ENCODE data around the gene ZNF277. TPM values are rescaled to one million over a fixed set of nuclear protein-coding genes. Genes with fewer than 3 reads are reported as not detected.

ZNF277 gene
- total RNA-seq, 2 experiments from 2014 or later = 17.6 to 21.4 TPM

DNA sequence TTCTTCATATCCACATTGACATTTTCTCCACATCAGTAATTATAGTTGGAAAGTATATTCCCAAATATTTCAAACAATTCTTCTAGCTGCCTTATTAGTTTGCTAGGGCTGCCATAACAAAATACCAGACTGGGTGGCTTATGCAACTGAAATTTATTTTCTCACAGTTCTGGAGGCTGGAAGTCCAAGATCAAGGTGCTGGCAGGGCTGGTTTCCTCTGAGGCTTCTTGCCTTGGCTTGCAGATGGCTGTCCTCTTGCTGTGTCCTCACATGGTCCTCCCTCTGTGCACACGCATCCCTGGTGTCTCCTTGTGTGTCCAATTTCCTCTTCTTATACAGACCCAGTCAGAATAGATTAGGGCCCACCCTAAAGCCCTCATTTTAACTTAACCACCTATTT is 34.8 kb upstream of the ZNF277 start:
- Mint-ChIP-seq H3K4me3 (no peak overlapping the region), H3K27me3 (peaks cover 7% of the 10 kb centered on the region), H3K9me3 (ENCODE audit: low read depth) (no peaks in the 10 kb centered on the region), H3K4me1 (no peaks in the 10 kb centered on the region), H3K36me3 (ENCODE audit: low read depth) (no peaks in the 10 kb centered on the region), H3K27ac (no peak overlapping the region)
- POLR2A ChIA-PET = no interaction called here
- CTCF ChIA-PET = no interaction called here
- intact Hi-C loops (cut with DNase I, micrococcal nuclease) = no loop called here
- ATAC-seq = no peak
- no peak for DNase-seq

- Mint-ChIP-seq H3K27ac (no peak overlapping the region), H3K36me3 (ENCODE audit: low read depth) (no peaks in the 10 kb centered on the region), H3K4me1 (no peaks in the 10 kb centered on the region), H3K27me3 (peaks cover 10% of the 10 kb centered on the region), H3K4me3 (no peak overlapping the region), H3K9me3 (ENCODE audit: low read depth) (no peaks in the 10 kb centered on the region)
- no peak for ATAC-seq
- ChIA-PET CTCF (interaction anchor here (1.2 kb wide), 1 partner anchor 33 kb away, joined by 3 read pairs; the partner anchor contains the start of genes DOCK4 and ZNF277), POLR2A (no interaction called here)
- DNase-seq = no peak
- intact Hi-C loops (cut with DNase I, micrococcal nuclease) = no loop called here
Measured at GRCh38 chr7:112172870-112173567, 33.5 kb upstream of the ZNF277 start.

DNA sequence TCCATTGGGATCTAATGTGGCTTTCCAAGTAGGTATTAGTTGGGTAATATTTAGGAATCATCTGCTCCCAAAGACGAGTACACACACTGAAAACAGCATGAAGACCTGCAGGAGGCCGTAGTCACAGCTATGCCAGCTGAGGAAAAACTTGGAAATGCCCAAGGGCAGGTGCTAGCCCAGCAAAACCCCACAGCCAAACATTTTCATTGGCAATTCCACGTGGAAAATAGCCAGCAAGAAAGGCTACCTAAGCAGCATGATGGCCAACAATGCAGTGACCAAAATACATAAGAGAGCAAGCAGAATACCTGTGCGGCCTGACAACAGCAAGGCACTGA is 33.0 kb upstream of the ZNF277 start:
- DNase-seq = no peak
- ATAC-seq = no peak
- Mint-ChIP-seq H3K9me3 (ENCODE audit: low read depth) (no peaks in the 10 kb centered on the region), H3K4me1 (no peaks in the 10 kb centered on the region), H3K4me3 (no peak overlapping the region), H3K27ac (no peak overlapping the region), H3K36me3 (ENCODE audit: low read depth) (no peaks in the 10 kb centered on the region), H3K27me3 (peaks cover 12% of the 10 kb centered on the region)
- intact Hi-C loops (cut with DNase I, micrococcal nuclease) = no loop called here
- POLR2A ChIA-PET = no interaction called here
- CTCF ChIA-PET = interaction anchor here (1.2 kb wide), 1 partner anchor 32 kb away, joined by 3 read pairs; the partner anchor contains the start of genes DOCK4 and ZNF277

DNA sequence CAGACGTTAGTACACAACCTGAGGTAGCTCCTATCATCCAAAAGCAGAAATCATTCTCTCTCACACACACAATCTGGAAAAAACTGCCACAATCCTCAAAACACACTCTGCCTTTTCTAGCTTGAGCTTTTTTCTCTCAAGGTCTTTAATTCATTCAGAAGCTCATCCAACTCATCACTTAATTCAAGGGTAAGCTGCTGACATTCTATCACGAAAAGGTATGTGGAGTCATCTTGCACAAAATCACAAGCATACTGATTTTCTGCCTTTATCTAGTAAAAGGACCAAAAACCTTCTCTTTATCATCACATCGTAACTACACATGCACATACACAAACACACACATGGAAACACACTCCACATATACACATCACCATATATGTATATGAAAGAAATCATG is 32.3 kb upstream of the ZNF277 start:
- Mint-ChIP-seq H3K4me1 (no peaks in the 10 kb centered on the region), H3K27ac (no peak overlapping the region), H3K4me3 (no peak overlapping the region), H3K9me3 (ENCODE audit: low read depth) (no peaks in the 10 kb centered on the region), H3K27me3 (peaks cover 12% of the 10 kb centered on the region), H3K36me3 (ENCODE audit: low read depth) (no peaks in the 10 kb centered on the region)
- ChIA-PET POLR2A (no interaction called here), CTCF (no interaction called here)
- DNase-seq = no peak
- no peak for ATAC-seq
- intact Hi-C loops (cut with DNase I, micrococcal nuclease) = no loop called here

GRCh38 chr7:112176241-112176640 is 30.3 kb upstream of the ZNF277 start:
- DNase-seq (no peak), ATAC-seq (no peak)
- Mint-ChIP-seq H3K4me1 (no peaks in the 10 kb centered on the region), H3K36me3 (ENCODE audit: low read depth) (no peaks in the 10 kb centered on the region), H3K9me3 (ENCODE audit: low read depth) (no peaks in the 10 kb centered on the region), H3K4me3 (no peak overlapping the region), H3K27me3 (peaks cover 10% of the 10 kb centered on the region), H3K27ac (no peak overlapping the region)
- ChIA-PET CTCF (interaction anchor here (1.1 kb wide), 1 partner anchor 26 kb away, joined by 3 read pairs; no protein-coding TSS in a partner anchor), POLR2A (no interaction called here)
- intact Hi-C loops (cut with DNase I, micrococcal nuclease) = no loop called here

DNA sequence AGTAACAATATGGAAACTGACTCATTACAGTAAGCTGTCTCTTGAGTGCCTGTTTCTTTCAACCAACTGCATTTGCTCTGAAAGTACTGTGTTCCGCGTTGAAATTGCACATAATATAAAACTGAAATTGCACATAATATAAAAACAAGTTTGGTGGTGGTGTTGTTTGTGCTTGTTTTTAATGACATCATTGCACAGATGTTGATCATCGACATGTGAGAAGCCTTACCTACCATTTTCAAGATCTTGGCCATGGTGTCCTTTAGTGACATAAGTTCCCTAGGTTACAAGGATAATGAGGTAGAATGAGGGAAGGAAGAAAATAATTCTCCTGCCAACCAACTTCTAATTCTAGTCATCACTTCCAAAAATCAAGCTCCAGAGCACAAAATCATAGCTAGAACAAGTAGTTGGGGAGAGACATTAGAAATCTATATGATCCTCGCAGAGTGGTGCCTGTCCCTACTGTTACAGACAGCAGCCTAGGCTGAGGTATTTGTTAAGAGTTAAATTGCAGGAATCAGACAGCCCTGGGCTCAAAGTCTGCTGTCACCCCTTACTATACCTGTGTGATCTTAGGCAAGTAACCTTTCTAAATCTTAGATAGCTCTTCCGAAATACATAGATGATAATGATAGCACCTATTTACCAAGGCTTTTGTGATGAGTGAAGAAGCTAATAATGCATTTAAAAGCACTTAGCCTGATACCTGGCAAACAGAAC is 29.6 kb upstream of the ZNF277 start:
- DNase-seq = no peak
- Mint-ChIP-seq H3K4me3 (no peak overlapping the region), H3K27ac (no peak overlapping the region), H3K9me3 (ENCODE audit: low read depth) (no peaks in the 10 kb centered on the region), H3K4me1 (no peaks in the 10 kb centered on the region), H3K27me3 (peaks cover 10% of the 10 kb centered on the region), H3K36me3 (ENCODE audit: low read depth) (no peaks in the 10 kb centered on the region)
- ATAC-seq = no peak
- intact Hi-C loops (cut with DNase I, micrococcal nuclease) = no loop called here
- CTCF ChIA-PET = interaction anchor here (1.1 kb wide), 1 partner anchor 27 kb away, joined by 3 read pairs; no protein-coding TSS in a partner anchor
- POLR2A ChIA-PET = no interaction called here

- Mint-ChIP-seq H3K4me3 (no peak overlapping the region), H3K36me3 (ENCODE audit: low read depth) (no peaks in the 10 kb centered on the region), H3K27ac (no peak overlapping the region), H3K9me3 (ENCODE audit: low read depth) (no peaks in the 10 kb centered on the region), H3K4me1 (no peaks in the 10 kb centered on the region), H3K27me3 (peaks cover 10% of the 10 kb centered on the region)
- ATAC-seq (no peak), DNase-seq (no peak)
- intact Hi-C loops (cut with DNase I, micrococcal nuclease) = no loop called here
- ChIA-PET CTCF (interaction anchor here (1.1 kb wide), 1 partner anchor 20 kb away, joined by 4 read pairs; no protein-coding TSS in a partner anchor), POLR2A (no interaction called here)
Measured at GRCh38 chr7:112180223-112180622, 26.3 kb upstream of the ZNF277 start.

DNA sequence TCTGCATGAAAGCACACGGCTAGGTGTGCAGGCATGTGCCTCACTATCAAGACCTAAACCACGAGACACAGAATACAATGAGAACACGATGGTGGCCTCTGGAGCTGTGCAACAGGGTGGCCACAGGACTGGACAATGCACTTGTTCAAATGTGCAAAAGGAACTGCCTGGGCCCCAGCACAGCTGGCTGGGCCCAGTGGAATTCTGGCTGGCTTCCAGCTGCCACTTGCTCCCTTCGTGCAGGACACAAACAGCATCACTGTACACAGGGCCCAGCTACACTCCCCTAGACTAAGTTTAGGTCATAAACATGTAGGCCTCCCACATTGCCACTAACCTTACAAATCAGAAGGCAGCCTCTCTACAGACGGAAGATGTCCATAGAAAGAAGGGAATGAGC is 23.7 kb upstream of the ZNF277 start:
- ATAC-seq = no peak
- intact Hi-C loops (cut with DNase I, micrococcal nuclease) = no loop called here
- H3K36me3 Mint-ChIP-seq (ENCODE audit: low read depth) = no peaks in the 10 kb centered on the region
- POLR2A ChIA-PET = no interaction called here
- no peaks in the 10 kb centered on the region for H3K9me3 Mint-ChIP-seq (ENCODE audit: low read depth)
- CTCF ChIA-PET = no interaction called here
- H3K4me1 Mint-ChIP-seq = no peaks in the 10 kb centered on the region
- no peak overlapping the region for H3K27ac Mint-ChIP-seq
- DNase-seq = no peak
- no peak overlapping the region for H3K4me3 Mint-ChIP-seq
- peaks cover 7% of the 10 kb centered on the region for H3K27me3 Mint-ChIP-seq

DNA sequence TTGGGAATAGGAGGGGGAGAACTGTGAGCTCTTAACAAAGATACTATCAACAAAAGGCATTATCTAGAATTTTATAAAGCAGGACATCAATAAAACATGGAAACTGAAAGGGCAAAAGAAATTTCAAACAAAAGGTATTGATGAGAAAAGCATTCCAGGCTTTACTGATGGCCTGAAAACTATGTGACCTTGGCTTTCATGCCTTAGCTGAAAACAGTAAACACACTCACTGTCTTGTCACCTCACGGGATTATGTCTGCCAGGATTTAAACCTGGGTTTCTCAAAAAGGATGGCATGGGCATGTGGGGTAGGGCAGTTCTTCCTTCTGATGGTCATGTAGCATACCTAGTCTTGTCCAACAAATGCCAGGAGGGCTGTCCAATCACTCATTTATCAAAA is 23.2 kb upstream of the ZNF277 start:
- intact Hi-C loops (cut with DNase I, micrococcal nuclease) = no loop called here
- CTCF ChIA-PET = no interaction called here
- Mint-ChIP-seq H3K4me3 (no peak overlapping the region), H3K9me3 (ENCODE audit: low read depth) (no peaks in the 10 kb centered on the region), H3K27me3 (peaks cover 2% of the 10 kb centered on the region), H3K4me1 (no peaks in the 10 kb centered on the region), H3K36me3 (ENCODE audit: low read depth) (no peaks in the 10 kb centered on the region), H3K27ac (no peak overlapping the region)
- no peak for DNase-seq
- no peak for ATAC-seq
- POLR2A ChIA-PET = no interaction called here

GRCh38 chr7:112184455-112184854 is 22.0 kb upstream of the ZNF277 start:
- Mint-ChIP-seq H3K27ac (no peak overlapping the region), H3K36me3 (ENCODE audit: low read depth) (no peaks in the 10 kb centered on the region), H3K4me3 (no peak overlapping the region), H3K9me3 (ENCODE audit: low read depth) (no peaks in the 10 kb centered on the region), H3K4me1 (no peaks in the 10 kb centered on the region), H3K27me3 (peaks cover 4% of the 10 kb centered on the region)
- intact Hi-C loops (cut with DNase I, micrococcal nuclease) = no loop called here
- ATAC-seq (no peak), DNase-seq (no peak)
- ChIA-PET CTCF (interaction anchor here (0.7 kb wide), 1 partner anchor 10 kb away, joined by 3 read pairs; no protein-coding TSS in a partner anchor), POLR2A (no interaction called here)

DNA sequence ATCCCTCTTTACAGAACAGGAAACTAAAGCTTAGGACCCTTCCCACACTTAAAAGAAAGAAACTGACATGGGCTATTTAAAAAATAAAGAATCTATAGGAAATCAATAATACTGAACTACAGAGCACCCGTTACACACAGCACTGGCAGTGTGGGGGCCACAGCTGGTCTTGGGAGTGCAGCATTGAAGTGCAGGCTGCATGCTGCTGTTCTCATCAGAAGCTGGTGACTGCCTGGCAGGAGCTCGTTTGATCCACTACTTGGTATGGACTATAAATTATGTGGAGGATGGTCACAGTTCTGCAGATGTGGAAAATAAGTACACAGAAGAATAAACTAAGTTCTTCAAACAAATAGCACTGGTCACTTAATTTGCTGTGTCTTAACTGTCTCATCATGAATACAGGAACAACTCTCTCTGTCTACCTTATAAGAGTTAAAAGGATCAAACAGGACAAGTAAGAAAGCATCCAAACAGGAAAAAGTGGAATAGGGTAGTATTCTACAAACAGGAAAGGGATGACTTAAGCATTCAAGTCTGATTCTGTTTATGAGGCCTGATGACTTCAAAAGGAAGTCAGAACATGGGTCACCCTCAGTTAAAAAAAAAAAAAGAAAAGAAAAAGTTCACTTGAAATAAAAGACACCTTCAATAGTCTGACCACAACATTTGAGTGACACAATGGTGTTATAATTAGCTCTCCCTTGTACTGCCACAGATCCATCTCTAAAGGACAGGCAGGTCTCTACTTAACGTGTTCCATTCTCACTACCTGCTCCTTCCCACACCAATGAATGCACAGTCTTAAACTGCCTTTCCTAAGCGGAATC is 21.3 kb upstream of the ZNF277 start:
- Mint-ChIP-seq H3K27ac (no peak overlapping the region), H3K4me3 (no peak overlapping the region), H3K4me1 (no peaks in the 10 kb centered on the region), H3K27me3 (peaks cover 7% of the 10 kb centered on the region), H3K9me3 (ENCODE audit: low read depth) (no peaks in the 10 kb centered on the region), H3K36me3 (ENCODE audit: low read depth) (no peaks in the 10 kb centered on the region)
- ATAC-seq = no peak
- DNase-seq = no peak
- ChIA-PET CTCF (no interaction called here), POLR2A (no interaction called here)
- intact Hi-C loops (cut with DNase I, micrococcal nuclease) = no loop called here

- no peak for ATAC-seq
- no peaks in the 10 kb centered on the region for H3K36me3 Mint-ChIP-seq (ENCODE audit: low read depth)
- H3K4me3 Mint-ChIP-seq = no peak overlapping the region
- peaks cover 10% of the 10 kb centered on the region for H3K27me3 Mint-ChIP-seq
- ChIA-PET POLR2A (no interaction called here), CTCF (no interaction called here)
- H3K9me3 Mint-ChIP-seq (ENCODE audit: low read depth) = no peaks in the 10 kb centered on the region
- intact Hi-C loops (cut with DNase I, micrococcal nuclease) = no loop called here
- DNase-seq = no peak
- H3K27ac Mint-ChIP-seq = no peak overlapping the region
- H3K4me1 Mint-ChIP-seq = no peaks in the 10 kb centered on the region
Measured at GRCh38 chr7:112186300-112186699, 20.2 kb upstream of the ZNF277 start.

Measured in activated CD4-positive, alpha-beta T cell treated with anti-CD3 and anti-CD28 coated beads for 36 hours (primary cell).